ENCODE results near the gene ZC3H18. TPM values are rescaled to one million over a fixed set of nuclear protein-coding genes. Genes with fewer than 3 reads are reported as not detected.

The ZC3H18 gene
- total RNA-seq, 1 donor from 2014 or later, result 18.4 TPM

DNA sequence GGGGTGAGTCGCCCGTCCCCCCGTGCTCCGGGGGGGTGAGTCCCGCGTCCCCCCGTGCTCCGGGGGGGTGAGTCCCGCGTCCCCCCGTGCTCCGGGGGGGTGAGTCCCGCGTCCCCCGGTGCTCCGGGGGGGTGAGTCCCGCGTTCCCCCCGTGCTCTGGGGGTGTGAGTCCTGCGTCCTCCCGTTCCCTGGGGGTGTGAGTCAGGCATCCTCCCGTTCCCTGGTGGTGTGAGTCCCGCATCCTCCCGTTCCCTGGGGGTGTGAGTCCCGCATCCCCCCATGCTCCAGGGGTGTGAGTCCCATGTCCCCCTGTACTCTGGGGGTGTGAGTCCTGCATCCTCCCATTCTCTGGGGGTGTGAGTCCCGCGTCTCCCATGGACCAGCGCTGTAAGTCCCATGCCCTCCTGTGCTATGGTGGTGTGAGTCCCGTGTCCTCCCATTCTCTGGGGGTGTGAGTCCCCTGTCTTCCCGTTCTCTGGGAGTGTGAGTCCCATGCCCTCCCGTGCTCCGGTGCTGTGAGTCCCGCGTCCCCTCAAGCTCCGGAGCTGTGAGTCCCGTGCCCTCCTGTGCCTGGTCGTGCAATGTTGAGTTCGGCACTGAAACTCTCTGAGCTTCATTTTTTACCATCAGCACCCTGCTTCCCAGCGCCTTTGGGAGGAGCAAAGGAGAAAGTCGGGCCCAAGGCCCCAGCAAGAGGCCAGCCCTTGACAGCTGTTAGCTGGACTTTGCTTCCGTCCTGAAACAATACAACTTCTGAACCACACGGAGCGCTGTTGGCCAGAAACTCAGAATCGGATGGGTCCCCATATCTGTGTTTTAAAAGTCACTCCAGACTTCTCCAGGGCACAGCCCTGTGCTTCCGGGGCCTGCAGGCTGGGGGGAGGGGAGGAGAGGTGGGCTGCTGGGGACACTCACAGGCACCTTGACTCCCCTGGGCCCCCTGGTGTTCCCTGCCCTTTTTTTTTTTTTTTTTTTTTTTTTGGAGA lies 11.5 kb upstream of the ZC3H18 start:
- Histone ChIP-seq H3K4me1 (peaks cover 7% of the 10 kb centered on the region), H3K4me3 (no peak overlapping the region), H3K36me3 (no peaks in the 10 kb centered on the region), H3K27me3 (no peaks in the 10 kb centered on the region), H3K27ac (no peak overlapping the region), H3K9me3 (no peaks in the 10 kb centered on the region)
- intact Hi-C loops (cut with DNase I), result no loop called here
- TF ChIP-seq CTCF (IDR thresholded peaks at IDR 0.05) (no peak), POLR2A (IDR thresholded peaks at IDR 0.05) (no peak), POLR2AphosphoS5 (IDR thresholded peaks at IDR 0.05; ENCODE audit: insufficient read depth in 1 of 2, low read depth in 1 of 2) (no peak)
- no peak for DNase-seq (ENCODE audit: extremely low spot score in 2 of 2)

- no peaks in the 10 kb centered on the region for H3K9me3 ChIP-seq
- DNase-seq (ENCODE audit: extremely low spot score in 2 of 2), result no peak
- H3K36me3 ChIP-seq, result no peaks in the 10 kb centered on the region
- peaks cover 7% of the 10 kb centered on the region for H3K4me1 ChIP-seq
- no peak overlapping the region for H3K27ac ChIP-seq
- intact Hi-C loops (cut with DNase I), result no loop called here
- TF ChIP-seq POLR2A (IDR thresholded peaks at IDR 0.05) (no peak), CTCF (IDR thresholded peaks at IDR 0.05) (no peak), POLR2AphosphoS5 (IDR thresholded peaks at IDR 0.05; ENCODE audit: insufficient read depth in 1 of 2, low read depth in 1 of 2) (no peak)
- H3K27me3 ChIP-seq, result no peaks in the 10 kb centered on the region
- no peak overlapping the region for H3K4me3 ChIP-seq
Measured at GRCh38 chr16:88560714-88561484, 9.3 kb upstream of the ZC3H18 start.

DNA sequence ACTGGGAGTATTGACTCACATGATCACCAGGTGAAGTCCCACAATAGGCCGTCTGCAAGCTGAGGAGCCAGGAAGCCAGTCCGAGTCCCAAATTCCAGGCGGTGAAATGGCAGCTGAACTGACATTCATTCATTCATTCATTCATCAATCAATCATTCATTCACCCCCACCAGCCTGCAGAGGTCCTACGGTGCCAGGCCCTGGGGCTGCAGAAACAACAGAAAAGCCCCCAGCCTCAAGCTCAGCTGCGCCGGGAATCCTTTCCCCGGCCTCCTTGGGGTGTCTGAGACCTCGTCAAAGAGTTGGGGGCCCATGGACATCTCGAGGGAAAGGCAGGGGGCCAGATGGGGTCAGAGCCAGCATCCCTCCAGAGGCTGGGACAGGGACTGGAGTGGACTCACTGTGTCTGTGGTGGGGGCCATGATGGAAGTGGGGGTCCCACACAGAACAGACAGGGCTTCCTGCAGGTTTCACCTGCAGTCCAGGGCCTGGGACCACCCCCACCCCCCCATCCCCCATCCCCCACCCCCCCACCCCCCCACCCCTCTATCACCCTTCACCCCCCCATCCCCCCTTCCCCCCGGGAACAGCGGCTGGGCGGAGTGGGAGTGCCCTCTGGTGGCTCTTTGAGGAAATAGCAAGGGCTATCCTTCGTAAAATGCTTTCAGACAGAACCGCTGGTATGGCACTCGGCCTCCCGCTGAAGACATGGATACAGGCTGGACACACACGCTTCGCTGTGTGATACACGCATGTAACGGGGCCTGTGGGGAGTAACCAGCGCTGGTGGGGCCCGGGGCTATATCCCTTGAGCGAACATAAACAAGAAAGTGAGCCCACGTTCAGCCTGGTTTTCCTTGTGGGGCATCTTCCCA lies 8.5 kb upstream of the ZC3H18 start:
- no peak for DNase-seq (ENCODE audit: extremely low spot score in 2 of 2)
- H3K27ac ChIP-seq, result no peak overlapping the region
- peak overlapping the region in 1 of 2 donors; percentile 38 for H3K4me3 ChIP-seq
- H3K36me3 ChIP-seq, result no peaks in the 10 kb centered on the region
- intact Hi-C loops (cut with DNase I), result no loop called here
- H3K27me3 ChIP-seq, result no peaks in the 10 kb centered on the region
- peak in 2 of 3 experiments; percentile 51 to 60 for TF ChIP-seq CTCF (IDR thresholded peaks at IDR 0.05)
- no peak for TF ChIP-seq POLR2AphosphoS5 (IDR thresholded peaks at IDR 0.05; ENCODE audit: insufficient read depth in 1 of 2, low read depth in 1 of 2)
- TF ChIP-seq POLR2A (IDR thresholded peaks at IDR 0.05), result no peak
- H3K4me1 ChIP-seq, result peaks cover 7% of the 10 kb centered on the region
- H3K9me3 ChIP-seq, result no peaks in the 10 kb centered on the region

DNA sequence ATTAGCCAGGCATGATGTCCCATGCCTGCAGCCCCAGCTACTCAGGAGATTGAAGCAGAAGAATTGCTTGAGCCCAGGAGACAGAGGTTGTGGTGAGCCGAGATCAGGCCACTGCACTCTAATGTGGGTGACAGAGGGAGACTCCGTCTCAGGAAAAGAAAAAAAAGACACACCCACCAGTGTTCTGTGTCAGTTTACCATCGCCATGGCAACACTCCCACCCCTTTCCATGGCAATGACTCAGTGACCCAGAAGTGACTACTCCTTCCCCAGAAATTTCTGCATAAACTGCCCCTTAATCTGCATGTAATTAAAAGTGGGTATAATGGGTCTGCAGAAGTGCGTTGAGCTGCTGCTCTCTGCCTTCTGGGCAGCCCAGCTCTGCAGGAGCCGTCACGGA lies 4.0 kb upstream of the ZC3H18 start:
- Histone ChIP-seq H3K4me1 (peaks cover 23% of the 10 kb centered on the region), H3K4me3 (no peak overlapping the region), H3K36me3 (no peaks in the 10 kb centered on the region), H3K27me3 (no peaks in the 10 kb centered on the region), H3K27ac (no peak overlapping the region), H3K9me3 (no peaks in the 10 kb centered on the region)
- no peak for TF ChIP-seq CTCF (IDR thresholded peaks at IDR 0.05)
- no peak for TF ChIP-seq POLR2A (IDR thresholded peaks at IDR 0.05)
- TF ChIP-seq POLR2AphosphoS5 (IDR thresholded peaks at IDR 0.05; ENCODE audit: insufficient read depth in 1 of 2, low read depth in 1 of 2), result no peak
- no peak for DNase-seq (ENCODE audit: extremely low spot score in 2 of 2)
- intact Hi-C loops (cut with DNase I), result no loop called here
